HepG2 (cell line): Measurements from ENCODE around the gene NFKBIA. TPM values are rescaled to one million over a fixed set of nuclear protein-coding genes. Genes with fewer than 3 reads are reported as not detected.

Experiments used
- ATF7 ChIP-seq, 2 experiments: fragments of 450-650 bp in 1 of 2; sonication (generic) in 1 of 2; formaldehyde crosslinking in 1 of 2; IDR thresholded peaks; 2 replicates each; pipeline versions ENCODE4 v1.4.0 to v1.6.1; 2016 to 2020; ENCODE audit warnings: antibody characterized with exemption in 1 of 2, mild to moderate bottlenecking in 1 of 2, missing genetic modification reagents in 1 of 2
- FIP1L1 ChIP-seq: fragments of 200-400 bp; formaldehyde crosslinking; IDR thresholded peaks from 2 replicates; pipeline ENCODE4 v1.6.1; 2018; ENCODE audit warnings: low read depth, mild to moderate bottlenecking, low read length, moderate library complexity, borderline replicate concordance; ENCODE audit not compliant: insufficient read depth
- MBNL3 ChIP-seq: fragments of 250-450 bp; sonication (Bioruptor Pico); conservative IDR thresholded peaks from 2 replicates; pipeline ENCODE4 v1.8.0; 2022; ENCODE audit warnings: mild to moderate bottlenecking, inconsistent platforms
- MXD4 ChIP-seq: IDR thresholded peaks from 2 replicates; pipeline ENCODE4 v1.6.1; 2016; ENCODE audit warnings: mild to moderate bottlenecking, missing biosample characterization, missing genetic modification reagents
- SMC3 ChIP-seq: IDR thresholded peaks from 2 replicates; pipeline ENCODE4 v1.6.1; 2011; ENCODE audit warnings: low read length, improper control_type of control experiment
- TBP ChIP-seq: sonication (generic); formaldehyde crosslinking; IDR thresholded peaks from 2 replicates; pipeline ENCODE4 v1.5.0; 2020; ENCODE audit warnings: missing genetic modification reagents
- TFDP1 ChIP-seq: IDR thresholded peaks from 2 replicates; pipeline ENCODE4 v1.6.1; 2016; ENCODE audit warnings: missing compliant biosample characterization, missing genetic modification reagents, borderline replicate concordance
- ZFP36L1 ChIP-seq: sonication (generic); formaldehyde crosslinking; IDR thresholded peaks from 2 replicates; pipeline ENCODE4 v1.8.0; 2022; ENCODE audit warnings: mild to moderate bottlenecking, missing genetic modification reagents, moderate library complexity
- ZNF256 ChIP-seq: sonication (generic); formaldehyde crosslinking; conservative IDR thresholded peaks from 2 replicates; pipeline ENCODE4 v1.4.0; 2020; ENCODE audit warnings: missing genetic modification reagents
- ZNF274 ChIP-seq: sonication (generic); formaldehyde crosslinking; IDR thresholded peaks from 2 replicates; pipeline ENCODE4 v1.5.1; 2020; ENCODE audit warnings: mild to moderate bottlenecking, missing genetic modification reagents
- ZNF484 ChIP-seq: sonication (generic); formaldehyde crosslinking; IDR thresholded peaks from 2 replicates; pipeline ENCODE4 v1.5.1; 2020; ENCODE audit warnings: mild to moderate bottlenecking, low read depth, missing genetic modification reagents, borderline replicate concordance
- ZNF841 ChIP-seq: sonication (generic); formaldehyde crosslinking; IDR thresholded peaks from 2 replicates; pipeline ENCODE4 v1.8.1; 2023; ENCODE audit warnings: missing genetic modification reagents, borderline replicate concordance
- ZSCAN29 ChIP-seq: sonication (generic); formaldehyde crosslinking; conservative IDR thresholded peaks from 2 replicates; pipeline ENCODE4 v1.4.0; 2020; ENCODE audit warnings: mild to moderate bottlenecking, missing genetic modification reagents
- polyA plus RNA-seq, 8 experiments: library from polyadenylated mRNA; depleted of rRNA in 3 of 8; stranded (reverse) in 7 of 8; unstranded in 1 of 8; fragments of >200 nt; fragmentation: Illumina TruSeq in 4 of 8; extraction: Trizol in 4 of 8; gene quantifications; 2 replicates each; pipeline versions ENCODE4 v1.2.1 to v1.2.3, GENCODE V29; 2011 to 2016; ENCODE audit warnings: low read depth in 4 of 8, missing spikeins in 1 of 8, mixed read lengths in 1 of 8; ENCODE audit not compliant: insufficient read depth in 1 of 8
- total RNA-seq, 5 experiments: library from RNA; depleted of rRNA; stranded (reverse); fragments of >200 nt; fragmentation: Illumina TruSeq; extraction: Trizol; gene quantifications; 2 replicates each; pipeline ENCODE4 v1.2.3, GENCODE V29; 2016; ENCODE audit warnings: low read depth in 1 of 5
- TF ChIP-seq, protein P1 (sequence below): sonication (generic); formaldehyde crosslinking; IDR thresholded peaks from 2 replicates; pipeline ENCODE4 v1.4.0; 2020; ENCODE audit warnings: missing genetic modification reagents, mild to moderate bottlenecking, borderline replicate concordance
- TF ChIP-seq, protein P2 (sequence below): sonication (generic); formaldehyde crosslinking; IDR thresholded peaks from one replicate; pipeline ENCODE4 v1.5.1; 2020; ENCODE audit warnings: mild to moderate bottlenecking, missing genetic modification reagents; ENCODE audit errors: not compliant biosample characterization

Gene NFKBIA
- total and polyA plus RNA-seq, 2 of the 13 experiments (the other 11 are each of a cell fraction or from before 2014, with no cell fraction given), result 197 to 319 TPM

GRCh38 chr14:35404449-35405303, at the start of gene NFKBIA (continued):
- TF ChIP-seq ZNF256 (CRISPR knock-in tag), result peak; percentile 33; the same call in 1 of the 2 replicates
- TF ChIP-seq ZNF484 (CRISPR knock-in tag), result no peak
- TF ChIP-seq SMC3, result no peak
- TF ChIP-seq ZFP36L1, result peak; percentile 92
- TF ChIP-seq ZNF274 (CRISPR knock-in tag), result no peak
- TF ChIP-seq, protein P1, sequence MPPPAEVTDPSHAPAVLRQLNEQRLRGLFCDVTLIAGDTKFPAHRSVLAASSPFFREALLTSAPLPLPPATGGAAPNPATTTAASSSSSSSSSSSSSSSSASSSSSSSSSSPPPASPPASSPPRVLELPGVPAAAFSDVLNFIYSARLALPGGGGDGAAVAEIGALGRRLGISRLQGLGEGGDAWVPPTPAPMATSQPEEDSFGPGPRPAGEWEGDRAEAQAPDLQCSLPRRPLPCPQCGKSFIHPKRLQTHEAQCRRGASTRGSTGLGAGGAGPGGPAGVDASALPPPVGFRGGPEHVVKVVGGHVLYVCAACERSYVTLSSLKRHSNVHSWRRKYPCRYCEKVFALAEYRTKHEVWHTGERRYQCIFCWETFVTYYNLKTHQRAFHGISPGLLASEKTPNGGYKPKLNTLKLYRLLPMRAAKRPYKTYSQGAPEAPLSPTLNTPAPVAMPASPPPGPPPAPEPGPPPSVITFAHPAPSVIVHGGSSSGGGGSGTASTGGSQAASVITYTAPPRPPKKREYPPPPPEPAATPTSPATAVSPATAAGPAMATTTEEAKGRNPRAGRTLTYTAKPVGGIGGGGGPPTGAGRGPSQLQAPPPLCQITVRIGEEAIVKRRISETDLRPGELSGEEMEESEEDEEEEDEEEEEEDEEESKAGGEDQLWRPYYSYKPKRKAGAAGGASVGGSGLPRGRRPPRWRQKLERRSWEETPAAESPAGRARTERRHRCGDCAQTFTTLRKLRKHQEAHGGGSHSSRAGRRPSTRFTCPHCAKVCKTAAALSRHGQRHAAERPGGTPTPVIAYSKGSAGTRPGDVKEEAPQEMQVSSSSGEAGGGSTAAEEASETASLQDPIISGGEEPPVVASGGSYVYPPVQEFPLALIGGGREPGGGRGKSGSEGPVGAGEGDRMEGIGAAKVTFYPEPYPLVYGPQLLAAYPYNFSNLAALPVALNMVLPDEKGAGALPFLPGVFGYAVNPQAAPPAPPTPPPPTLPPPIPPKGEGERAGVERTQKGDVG, result peak; percentile 84; the same call in 1 of the 2 replicates
- TF ChIP-seq ZNF841, result no peak
- no peak for TF ChIP-seq TBP (CRISPR knock-in tag)
- TF ChIP-seq FIP1L1, result 0 out of 2 replicates have a peak, but pooled peaks have one; percentile 42
- TF ChIP-seq, protein P2, sequence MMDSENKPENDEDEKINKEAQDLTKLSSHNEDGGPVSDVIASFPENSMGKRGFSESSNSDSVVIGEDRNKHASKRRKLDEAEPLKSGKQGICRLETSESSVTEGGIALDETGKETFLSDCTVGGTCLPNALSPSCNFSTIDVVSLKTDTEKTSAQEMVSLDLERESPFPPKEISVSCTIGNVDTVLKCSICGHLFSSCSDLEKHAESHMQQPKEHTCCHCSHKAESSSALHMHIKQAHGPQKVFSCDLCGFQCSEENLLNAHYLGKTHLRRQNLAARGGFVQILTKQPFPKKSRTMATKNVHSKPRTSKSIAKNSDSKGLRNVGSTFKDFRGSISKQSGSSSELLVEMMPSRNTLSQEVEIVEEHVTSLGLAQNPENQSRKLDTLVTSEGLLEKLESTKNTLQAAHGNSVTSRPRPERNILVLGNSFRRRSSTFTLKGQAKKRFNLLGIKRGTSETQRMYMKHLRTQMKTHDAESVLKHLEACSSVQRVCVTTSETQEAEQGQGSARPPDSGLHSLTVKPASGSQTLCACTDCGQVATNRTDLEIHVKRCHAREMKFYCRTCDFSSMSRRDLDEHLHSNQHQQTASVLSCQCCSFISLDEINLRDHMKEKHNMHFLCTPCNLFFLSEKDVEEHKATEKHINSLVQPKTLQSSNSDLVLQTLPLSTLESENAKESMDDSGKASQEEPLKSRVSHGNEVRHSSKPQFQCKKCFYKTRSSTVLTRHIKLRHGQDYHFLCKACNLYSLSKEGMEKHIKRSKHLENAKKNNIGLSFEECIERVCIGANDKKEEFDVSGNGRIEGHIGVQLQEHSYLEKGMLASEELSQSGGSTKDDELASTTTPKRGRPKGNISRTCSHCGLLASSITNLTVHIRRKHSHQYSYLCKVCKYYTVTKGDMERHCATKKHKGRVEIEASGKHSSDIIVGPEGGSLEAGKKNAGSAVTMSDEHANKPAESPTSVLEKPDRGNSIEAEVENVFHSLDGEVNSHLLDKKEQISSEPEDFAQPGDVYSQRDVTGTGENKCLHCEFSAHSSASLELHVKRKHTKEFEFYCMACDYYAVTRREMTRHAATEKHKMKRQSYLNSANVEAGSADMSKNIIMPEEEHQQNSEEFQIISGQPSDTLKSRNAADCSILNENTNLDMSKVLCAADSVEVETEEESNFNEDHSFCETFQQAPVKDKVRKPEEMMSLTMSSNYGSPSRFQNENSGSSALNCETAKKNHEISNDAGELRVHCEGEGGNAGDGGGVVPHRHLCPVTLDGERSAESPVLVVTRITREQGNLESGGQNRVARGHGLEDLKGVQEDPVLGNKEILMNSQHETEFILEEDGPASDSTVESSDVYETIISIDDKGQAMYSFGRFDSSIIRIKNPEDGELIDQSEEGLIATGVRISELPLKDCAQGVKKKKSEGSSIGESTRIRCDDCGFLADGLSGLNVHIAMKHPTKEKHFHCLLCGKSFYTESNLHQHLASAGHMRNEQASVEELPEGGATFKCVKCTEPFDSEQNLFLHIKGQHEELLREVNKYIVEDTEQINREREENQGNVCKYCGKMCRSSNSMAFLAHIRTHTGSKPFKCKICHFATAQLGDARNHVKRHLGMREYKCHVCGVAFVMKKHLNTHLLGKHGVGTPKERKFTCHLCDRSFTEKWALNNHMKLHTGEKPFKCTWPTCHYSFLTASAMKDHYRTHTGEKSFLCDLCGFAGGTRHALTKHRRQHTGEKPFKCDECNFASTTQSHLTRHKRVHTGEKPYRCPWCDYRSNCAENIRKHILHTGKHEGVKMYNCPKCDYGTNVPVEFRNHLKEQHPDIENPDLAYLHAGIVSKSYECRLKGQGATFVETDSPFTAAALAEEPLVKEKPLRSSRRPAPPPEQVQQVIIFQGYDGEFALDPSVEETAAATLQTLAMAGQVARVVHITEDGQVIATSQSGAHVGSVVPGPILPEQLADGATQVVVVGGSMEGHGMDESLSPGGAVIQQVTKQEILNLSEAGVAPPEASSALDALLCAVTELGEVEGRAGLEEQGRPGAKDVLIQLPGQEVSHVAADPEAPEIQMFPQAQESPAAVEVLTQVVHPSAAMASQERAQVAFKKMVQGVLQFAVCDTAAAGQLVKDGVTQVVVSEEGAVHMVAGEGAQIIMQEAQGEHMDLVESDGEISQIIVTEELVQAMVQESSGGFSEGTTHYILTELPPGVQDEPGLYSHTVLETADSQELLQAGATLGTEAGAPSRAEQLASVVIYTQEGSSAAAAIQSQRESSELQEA, result peak; percentile 90
- peak; percentile 79 for TF ChIP-seq MXD4 (CRISPR knock-in tag)
- peak; percentile 86 for TF ChIP-seq ZSCAN29 (CRISPR knock-in tag)
- TF ChIP-seq MBNL3, result no peak
- TF ChIP-seq TFDP1 (CRISPR knock-in tag), result peak; percentile 89
- no peak for TF ChIP-seq ATF7 (IDR thresholded peaks at IDR 0.05)
- TF ChIP-seq ATF7 (CRISPR knock-in tag; IDR thresholded peaks at IDR 0.05), result peak; percentile 77; the same call in 1 of the 2 replicates
